ENCODE results near the gene ZRANB1.

ZRANB1 gene

DNA sequence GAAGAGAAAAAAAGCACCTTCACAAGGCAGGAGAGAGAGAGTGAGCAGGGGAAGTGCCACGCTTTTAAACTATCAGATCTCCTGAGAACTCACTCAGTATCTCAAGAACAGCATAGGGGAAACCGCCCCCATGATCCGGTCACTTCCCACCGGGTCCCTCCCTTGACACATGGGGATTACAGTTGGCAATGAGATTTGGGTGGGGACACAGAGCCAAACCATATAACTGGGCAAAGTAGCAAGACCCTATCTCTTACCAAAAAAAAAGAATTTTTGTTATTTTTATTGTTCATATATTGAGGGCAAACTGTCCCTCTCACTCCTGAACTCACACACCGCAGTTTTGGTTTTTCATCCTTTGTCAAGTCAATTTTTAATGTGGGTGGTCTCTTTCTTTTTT is 18.2 kb upstream of the ZRANB1 start:
- DNase-seq = no peak

DNA sequence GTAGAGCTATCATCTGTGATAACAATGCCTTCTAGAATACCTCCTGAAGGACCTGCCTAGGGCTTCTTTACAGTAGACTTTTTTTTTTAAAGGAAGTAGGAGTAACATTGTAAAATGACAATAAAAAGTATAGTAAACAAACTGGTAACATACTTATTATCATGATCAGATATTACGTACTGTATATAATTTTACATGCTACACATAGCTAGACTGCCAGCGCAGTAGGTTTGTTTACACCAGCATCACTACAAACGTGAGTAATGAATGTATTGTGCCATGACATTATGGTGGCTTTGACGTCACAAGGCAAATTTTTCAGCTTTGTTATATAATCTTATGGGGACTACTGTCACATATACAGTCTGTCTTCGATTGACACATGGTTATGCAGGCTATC is 15.4 kb upstream of the ZRANB1 start:
- no peak for DNase-seq

DNA sequence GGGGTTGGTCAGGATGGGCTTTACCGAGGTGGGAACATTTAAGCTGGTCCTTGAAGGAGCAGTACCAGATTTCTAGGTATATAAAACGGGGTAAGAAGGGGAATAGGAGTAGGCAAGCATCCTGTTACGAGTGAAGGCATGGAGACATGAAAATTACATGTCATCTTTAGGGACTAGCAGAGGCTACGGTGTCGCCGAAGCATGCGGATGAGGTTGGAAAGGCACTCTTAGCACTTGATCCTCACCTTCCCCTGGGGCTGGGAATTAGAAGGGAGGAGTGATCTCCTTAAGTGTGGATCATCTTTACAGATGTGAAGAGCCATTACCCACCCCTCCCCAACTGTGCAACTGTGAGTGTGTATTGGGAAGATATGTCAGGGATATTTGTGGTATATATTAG is 13.8 kb upstream of the ZRANB1 start:
- no peak for DNase-seq

DNA sequence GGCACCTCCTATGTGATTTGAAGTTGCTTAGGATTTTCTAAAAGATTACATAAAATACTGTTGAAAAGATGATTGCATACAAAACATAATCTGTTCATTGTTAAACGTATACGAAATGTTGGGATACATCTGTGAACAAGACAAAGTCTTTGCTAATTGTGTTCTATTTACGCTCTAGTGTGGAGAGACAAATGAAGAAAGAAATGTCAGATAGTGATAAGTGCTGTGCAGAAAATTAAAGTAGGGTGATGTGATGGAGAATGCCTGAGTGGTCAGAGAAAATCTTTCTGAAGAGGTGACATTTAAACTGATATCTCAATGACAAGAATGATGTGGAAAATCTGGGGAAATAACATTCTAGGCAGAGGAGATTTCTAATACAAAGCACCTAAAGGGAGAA is 13.4 kb upstream of the ZRANB1 start:
- no peak for DNase-seq

DNA sequence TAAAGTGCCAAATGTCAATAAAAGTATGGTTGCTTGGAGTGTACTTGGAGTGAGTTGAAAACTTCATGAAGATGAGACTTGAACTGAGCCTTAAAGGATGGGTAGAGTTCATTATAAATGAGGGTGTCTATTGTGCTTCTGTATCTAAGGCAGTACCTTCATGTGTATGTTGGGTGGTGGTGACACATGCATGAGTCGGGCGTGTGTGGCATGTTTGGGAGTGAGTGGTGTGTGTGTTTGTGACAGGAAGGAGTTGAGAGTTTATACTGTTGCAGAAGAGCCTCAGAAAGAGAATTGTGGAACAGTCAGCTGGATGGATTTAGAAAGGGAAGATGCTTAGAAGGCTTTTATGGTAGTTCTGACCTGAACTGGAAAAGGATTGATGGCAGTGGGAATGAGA is 6.0 kb upstream of the ZRANB1 start:
- DNase-seq = peak; percentile 51

DNA sequence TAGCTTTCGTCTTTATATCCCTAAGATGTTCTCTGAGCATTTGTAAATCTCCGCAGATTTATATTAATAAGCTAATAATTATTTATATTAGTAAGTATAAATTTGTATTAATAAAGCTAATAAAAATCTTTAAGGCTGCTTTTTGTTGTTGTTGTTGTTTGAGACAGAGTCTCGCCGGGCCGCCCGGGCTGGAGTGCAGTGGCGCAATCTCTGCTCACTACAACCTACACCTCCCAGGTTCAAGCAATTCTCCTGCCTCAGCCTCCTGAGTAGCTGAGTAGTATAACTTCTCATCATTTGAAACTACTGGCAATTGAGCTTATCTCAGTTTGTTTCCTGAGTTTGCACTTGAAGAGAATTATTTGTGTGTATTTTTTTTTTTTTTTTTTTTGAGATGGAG is 5.1 kb upstream of the ZRANB1 start:
- DNase-seq = no peak

DNA sequence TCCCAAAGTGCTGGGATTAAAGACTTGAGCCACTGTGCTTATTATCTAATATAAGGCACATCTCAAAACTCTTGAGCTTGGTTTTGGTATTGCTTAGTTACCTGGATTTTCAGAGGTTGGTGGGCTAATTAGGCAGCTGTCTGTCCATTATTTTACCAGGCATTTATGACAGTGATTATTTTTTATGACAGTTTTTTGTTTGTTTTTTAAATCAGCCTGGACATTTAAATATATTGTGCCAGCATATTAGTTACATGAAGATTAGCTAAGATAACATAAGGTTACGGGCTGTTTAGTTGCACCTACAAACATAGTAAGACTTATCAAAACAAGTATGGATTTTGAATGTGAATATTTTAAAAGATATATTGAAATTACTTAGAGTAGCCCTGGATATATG is 2.6 kb upstream of the ZRANB1 start:
- no peak for DNase-seq

DNA sequence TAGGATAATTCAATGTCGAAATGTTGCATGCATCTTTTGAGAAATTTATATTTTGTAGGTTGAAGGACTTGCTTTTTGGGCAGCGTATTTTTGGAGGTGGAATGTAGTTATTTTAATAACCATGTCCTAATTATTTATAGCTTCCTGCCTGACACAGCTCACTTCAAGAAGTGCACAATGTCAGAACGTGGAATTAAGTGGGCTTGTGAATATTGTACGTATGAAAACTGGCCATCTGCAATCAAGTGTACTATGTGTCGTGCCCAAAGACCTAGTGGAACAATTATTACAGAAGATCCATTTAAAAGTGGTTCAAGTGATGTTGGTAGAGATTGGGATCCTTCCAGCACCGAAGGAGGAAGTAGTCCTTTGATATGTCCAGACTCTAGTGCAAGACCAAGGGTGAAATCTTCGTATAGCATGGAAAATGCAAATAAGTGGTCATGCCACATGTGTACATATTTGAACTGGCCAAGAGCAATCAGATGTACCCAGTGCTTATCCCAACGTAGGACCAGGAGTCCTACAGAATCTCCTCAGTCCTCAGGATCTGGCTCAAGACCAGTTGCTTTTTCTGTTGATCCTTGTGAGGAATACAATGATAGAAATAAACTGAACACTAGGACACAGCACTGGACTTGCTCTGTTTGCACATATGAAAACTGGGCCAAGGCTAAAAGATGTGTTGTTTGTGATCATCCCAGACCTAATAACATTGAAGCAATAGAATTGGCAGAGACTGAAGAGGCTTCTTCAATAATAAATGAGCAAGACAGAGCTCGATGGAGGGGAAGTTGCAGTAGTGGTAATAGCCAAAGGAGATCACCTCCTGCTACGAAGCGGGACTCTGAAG is 620 bp downstream of the ZRANB1 start:
- no peak for DNase-seq

DNA sequence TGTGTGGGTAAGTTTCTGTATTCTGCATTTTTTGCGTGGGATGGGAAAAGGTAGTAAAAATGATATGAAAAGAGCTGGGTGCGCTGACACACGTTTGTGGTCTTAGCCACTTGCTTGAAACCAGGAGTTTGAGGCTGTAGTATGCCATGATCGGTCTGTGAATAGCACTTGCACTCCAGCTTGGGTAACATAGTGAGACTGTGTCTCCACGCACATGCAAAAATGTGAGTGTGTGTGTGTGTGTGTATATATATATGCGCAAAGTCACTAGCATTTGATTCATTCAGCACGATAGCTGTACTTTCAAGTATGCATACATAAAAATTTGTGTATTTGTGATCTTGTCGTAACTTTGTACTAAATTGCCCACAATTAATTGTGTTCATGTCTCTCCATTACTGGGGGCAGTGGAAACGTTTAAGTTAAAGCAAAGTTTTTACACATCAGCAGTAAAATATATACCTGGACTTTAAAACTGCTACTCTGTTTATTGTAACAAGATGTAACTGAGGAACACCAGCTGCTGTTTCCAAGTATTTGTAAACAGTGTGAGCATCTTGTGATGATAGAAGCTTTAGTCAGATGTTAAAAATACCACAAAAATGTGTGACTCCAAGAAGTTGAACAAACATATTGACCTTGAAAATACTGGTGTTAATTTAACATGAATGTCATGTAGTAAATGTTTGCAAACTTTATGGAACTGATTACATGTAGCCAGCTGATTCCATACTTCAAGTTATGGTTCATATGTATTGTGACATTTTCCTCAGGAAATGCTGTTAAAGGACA is 1.6 kb downstream of the ZRANB1 start:
- no peak for DNase-seq

DNA sequence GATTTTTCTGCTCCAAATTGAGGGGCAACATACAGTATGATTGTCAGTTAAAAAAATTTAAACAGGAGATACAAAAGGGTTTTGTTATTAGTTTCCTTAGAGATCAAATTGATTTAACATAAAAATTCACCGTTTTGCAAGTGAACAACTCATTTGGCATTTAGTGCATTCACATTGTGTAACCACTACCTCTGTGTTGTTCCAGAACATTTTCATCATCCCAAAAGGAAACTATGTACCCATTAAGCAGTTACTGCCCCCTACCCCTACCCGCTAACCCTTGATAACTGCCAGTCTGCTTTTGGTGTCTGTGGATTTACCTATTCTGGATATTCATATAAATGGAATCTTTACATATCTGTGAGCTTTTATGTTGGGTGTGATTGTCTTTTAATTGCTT is 3.1 kb downstream of the ZRANB1 start:
- no peak for DNase-seq

DNA sequence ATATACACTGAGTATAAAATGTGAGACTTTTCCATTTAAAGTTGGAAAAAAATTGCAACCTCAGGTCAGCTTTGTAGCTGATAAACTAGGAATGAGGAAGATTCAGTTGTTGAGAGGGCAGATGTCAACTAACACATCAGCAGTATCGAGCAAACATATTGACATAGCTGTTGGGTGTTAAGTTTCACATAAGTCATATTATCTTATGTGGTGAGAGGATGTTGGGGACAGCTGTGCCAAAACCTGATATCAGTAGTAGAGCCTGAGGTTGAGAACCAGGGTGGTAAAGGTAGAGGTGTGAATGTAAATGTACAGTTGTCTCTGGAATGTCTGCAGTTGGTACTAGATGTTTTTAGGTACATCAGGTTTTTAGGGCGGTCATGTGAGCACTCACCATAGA is 5.0 kb downstream of the ZRANB1 start:
- no peak for DNase-seq

DNA sequence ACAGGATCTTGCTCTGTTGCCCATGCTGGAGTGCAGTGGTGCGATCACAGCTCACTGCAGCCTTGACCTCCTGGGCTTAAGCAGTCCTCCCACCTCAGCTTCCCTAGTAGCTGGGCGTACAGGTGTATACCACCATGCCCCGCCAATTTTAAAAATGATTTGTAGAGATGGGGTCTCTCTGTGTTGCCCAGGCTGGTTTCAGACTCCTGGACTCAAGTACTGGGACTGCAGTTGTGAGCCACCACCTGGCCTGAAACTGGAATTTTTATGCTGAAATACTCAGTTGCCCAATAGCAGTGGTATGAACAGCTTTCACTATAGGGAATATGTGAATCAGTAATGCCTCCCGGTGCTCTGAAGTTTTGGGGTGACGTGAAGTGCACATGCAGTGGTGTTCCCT is 7.6 kb downstream of the ZRANB1 start:
- DNase-seq = no peak

DNA sequence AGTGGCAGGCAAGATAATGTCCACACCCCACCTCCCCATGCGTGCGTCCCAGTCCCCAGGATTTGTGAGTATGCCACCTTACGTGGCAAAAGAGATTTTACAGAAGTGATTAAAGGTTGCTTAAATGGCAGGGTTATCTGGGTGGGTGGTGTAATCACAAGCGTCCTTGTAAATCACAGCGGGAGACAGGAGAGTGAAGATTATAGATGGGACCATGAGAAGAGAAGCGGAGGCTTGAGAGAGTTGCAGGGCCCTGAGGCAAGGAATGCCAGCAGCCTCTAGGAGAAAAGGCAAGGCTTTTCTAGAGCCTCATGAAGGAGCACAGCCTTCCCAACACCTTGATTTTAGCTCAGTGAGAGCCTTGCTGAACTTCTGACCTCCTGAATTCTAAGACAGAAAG is 10.2 kb downstream of the ZRANB1 start:
- no peak for DNase-seq

DNA sequence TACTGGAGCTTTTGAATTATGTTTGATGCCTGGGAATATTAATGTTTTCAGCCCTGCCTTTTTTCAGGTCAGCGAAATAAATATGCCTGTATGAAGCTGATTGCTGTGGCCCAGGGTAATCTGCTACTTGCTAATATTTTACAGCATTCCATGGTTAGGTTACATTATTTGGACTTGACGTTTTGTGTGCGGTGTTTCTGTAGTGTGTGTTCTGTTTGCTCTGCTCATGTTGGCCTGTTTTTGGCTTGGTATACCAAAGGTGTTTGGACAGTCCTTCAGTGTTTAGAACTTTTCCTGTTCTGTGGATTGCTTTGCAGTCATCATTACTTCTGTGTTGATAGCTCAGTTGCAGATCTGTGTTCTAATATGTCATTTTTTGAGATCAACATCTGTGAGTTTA is 11.5 kb downstream of the ZRANB1 start:
- DNase-seq = no peak

DNA sequence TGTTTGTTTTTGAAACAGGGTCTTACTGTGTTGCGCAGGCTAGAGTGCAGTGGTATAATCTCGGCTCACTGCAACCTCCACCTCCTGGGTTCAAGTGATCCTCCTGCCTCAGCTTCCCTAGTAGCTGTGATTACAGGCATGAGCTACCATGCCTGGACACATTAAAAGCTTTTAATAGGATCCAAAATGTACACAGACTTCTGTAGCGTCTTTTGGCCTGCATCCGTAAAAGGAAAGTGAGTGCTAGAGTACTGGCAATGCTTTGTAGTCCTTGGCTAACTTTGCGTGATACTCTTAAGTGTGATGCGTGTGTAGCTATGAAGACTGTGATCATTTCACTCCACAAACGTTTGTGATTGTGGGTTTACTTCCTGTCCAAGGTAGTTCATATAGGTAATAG is 13.3 kb downstream of the ZRANB1 start:
- DNase-seq = no peak

DNA sequence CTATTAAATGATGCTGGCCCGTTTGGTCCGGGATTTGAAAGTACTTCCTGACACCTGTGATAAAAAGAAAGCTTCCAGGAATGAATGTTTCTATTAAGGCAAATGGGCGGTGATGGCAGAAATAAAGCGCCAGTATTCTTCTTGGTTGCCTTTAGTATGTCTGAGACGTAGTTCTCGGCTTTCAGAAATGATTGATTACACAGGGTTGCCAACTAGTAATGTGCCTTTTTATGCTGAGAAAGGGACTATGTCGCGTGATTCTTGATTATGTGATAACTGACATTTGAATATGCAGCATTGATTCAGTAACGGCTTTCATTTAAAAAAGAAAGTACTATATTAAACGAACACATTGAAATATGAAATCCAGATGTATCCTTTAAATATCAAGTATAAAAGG is 13.9 kb downstream of the ZRANB1 start:
- no peak for DNase-seq

DNA sequence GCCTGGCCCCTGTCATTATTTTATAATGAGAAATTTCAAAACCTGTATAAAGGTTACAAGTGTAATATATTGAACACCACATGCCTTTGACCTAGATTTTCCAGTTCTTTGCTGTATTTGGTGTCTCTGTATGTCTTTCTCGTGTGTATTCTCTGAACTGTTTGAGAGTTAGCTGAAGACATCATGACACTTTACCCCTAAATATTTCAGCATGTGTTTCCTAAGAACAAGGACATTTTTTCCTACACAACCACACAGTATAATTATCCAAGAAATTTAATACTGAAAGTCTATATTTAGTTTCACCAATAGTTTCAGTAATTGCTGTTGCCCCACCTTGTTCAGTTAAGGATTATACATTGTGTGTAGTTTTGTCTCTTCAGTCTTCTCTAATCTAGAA is 14.8 kb downstream of the ZRANB1 start:
- no peak for DNase-seq

DNA sequence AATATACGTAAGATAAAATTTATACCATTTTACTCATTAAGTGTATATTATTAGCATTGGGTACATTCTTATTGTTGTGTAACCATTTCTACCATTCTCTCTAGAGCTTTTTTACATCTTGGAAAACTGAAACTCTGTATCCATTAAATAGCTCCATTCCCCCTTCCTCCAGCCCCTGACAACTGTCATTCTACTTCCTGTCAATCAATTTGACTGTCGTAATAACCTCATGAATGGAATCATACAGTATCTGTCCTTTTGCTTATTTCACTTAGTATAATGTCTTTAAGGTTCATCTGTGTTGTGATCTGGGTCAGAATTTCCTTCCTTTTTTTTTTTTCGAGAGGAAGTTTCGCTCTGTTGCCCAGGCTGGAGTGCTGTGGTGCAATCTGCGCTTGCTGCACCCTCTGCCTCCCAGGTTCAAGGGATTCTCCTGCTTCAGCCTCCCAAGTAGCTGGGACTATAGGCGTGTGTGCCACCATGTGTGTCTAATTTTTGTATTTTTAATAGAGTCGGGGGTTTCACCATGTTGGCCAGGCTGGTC is 15.6 kb downstream of the ZRANB1 start:
- no peak for DNase-seq

DNA sequence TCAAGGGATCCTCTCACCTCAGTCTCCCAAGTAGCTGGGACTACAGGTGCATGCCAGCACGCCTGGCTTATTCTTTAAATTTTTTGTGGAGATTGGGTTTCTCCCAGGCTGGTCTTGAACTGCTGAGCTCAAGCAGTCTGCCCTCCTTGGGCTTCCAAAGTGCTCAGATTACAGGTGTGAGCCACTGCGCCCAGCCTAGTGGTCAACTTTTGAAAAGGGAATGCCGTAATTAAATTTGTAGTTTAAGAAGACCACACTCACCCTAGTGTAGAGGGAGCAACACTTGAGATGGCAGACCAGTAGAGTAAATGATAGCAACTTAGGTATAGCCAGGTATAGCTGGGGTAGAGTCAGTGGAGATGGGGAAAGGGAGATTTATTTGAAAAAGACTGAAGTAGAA is 17.6 kb downstream of the ZRANB1 start:
- no peak for DNase-seq

DNA sequence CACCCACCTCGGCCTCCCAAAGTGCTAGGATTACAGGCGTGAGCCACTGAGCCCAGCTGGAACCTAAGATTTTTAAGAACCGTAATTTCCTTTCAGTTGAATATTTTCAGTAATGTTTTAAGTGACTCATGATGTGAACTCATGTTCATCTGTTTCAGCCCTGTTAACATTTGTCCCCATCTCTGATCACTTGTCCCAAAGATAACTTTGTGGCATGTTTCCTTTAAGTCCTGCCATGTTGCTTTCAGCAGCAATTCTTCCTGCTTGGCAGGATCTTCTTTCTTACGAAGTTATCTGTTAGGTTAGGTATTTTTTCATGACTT is 19.3 kb downstream of the ZRANB1 start:
- DNase-seq = no peak

DNA sequence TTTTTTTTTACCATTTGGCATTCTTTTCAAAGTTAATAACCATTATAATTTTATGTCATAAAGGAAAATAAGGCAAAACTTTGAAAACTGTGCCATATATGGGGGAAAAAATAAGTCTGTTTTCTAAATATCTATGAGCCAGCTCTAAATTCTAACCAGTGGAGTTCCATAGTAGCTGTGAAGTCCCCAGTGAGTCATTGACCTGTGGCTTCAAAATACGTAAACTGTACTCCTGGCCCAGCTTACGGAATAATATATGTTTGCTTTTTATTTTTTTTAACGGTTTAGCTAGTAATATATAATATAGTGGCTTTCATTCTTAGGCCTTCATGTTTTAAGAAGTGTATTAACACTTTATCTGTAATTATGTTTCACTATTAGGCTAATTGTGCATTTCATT is 20.5 kb downstream of the ZRANB1 start:
- DNase-seq = no peak

DNA sequence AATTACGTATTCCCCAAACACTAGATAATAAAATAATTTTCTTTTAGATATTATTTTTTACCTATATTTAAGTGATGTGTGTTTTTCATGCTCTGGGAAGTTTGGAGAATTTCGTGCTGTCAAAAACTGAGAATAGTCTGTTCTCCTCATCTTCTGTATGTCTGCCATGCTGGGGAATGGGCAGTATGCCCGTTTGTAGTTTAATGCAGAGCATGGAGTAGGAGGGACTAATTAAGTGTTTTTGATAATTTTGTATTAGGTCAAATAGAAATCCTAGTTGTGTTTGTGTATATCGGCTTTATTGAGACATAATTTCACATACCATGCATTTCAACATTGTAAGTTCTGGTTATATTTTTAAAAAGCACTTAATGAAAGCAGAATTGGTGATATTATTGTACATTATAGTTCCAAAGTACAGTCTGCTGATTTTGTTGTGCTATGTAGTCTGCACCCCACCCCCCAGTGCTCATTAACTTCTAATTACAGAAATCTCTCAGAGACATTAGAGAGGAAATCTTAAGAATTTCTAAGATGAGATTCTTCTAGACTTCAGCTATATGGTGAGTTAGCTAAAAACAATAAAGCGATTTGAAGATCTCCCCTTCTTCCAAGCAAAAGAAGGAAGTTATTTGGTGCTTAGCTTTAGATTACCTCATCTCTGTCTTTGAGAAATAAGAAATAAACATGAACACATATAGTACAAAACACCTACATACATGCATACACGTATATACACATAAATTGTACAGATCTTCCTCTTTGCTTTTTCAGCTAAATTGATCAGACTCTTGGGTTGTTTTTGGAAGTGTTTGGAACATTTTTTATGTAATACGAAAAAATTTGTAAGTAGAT is 22.2 kb downstream of the ZRANB1 start:
- no peak for DNase-seq

DNA sequence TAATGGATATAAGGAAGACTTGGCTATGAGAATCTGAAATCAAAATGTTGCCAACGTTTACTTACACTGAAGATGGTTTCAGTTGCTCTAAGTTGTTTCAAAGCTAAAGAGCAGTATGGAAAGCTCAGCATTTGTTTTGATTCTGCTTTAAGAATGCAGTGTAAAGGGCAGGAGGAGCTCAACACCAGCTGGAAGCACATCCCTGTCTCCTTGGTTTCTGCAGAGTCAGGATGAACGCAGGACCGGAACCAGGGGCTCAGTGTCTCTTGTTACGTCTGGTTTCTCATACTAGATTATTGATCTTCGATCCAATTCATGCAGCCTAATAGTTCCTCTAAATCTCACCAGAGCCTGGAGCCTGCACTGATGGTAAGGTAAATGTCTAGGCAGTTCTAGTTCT is 24.1 kb downstream of the ZRANB1 start:
- no peak for DNase-seq

Measured in stimulated activated CD8-positive, alpha-beta memory T cell treated with anti-CD3 and anti-CD28 coated beads, Interleukin-4, amount 100 ng/mL, for 48 hours (primary cell).